ENCODE data around the gene KIF26B. TPM values are rescaled to one million over a fixed set of nuclear protein-coding genes. Genes with fewer than 3 reads are reported as not detected.

Gene KIF26B
- total RNA-seq, 1 donor from 2014 or later: 0.49 TPM

GRCh38 chr1:245225322-245226202, 70.8 kb downstream of the KIF26B start:
- H3K27me3 ChIP-seq: no peaks in the 10 kb centered on the region
- TF ChIP-seq, protein P1, sequence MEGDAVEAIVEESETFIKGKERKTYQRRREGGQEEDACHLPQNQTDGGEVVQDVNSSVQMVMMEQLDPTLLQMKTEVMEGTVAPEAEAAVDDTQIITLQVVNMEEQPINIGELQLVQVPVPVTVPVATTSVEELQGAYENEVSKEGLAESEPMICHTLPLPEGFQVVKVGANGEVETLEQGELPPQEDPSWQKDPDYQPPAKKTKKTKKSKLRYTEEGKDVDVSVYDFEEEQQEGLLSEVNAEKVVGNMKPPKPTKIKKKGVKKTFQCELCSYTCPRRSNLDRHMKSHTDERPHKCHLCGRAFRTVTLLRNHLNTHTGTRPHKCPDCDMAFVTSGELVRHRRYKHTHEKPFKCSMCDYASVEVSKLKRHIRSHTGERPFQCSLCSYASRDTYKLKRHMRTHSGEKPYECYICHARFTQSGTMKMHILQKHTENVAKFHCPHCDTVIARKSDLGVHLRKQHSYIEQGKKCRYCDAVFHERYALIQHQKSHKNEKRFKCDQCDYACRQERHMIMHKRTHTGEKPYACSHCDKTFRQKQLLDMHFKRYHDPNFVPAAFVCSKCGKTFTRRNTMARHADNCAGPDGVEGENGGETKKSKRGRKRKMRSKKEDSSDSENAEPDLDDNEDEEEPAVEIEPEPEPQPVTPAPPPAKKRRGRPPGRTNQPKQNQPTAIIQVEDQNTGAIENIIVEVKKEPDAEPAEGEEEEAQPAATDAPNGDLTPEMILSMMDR (IDR thresholded peaks at IDR 0.05): no peak
- no peak for TF ChIP-seq POLR2AphosphoS5 (IDR thresholded peaks at IDR 0.05; ENCODE audit: insufficient read depth in 1 of 2, low read depth in 1 of 2)
- TF ChIP-seq POLR2A (IDR thresholded peaks at IDR 0.05): no peak
- intact Hi-C loops (cut with DNase I): no loop called here
- no peak for DNase-seq (ENCODE audit: extremely low spot score in 2 of 2)
- H3K4me1 ChIP-seq: peaks cover 8% of the 10 kb centered on the region
- H3K9me3 ChIP-seq: no peaks in the 10 kb centered on the region
- H3K27ac ChIP-seq: no peak overlapping the region
- H3K4me3 ChIP-seq: no peak overlapping the region
- no peaks in the 10 kb centered on the region for H3K36me3 ChIP-seq

DNA sequence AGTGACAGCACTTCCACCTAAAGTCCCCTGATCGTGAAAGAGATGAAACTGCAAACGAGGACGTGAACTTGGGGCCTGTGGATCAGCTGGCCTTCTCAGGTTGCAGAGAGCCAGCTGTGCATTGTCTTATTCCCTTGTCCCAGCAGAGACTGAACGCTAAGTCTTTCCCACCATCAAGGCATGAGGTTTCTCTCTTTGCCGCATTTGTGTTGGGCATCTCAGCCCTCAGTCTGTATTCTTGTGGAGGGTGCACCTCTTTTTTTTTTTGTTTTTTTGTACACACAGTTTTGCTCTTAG, 71.4 kb downstream of the KIF26B start:
- Histone ChIP-seq H3K9me3 (no peaks in the 10 kb centered on the region), H3K4me1 (peaks cover 8% of the 10 kb centered on the region), H3K36me3 (no peaks in the 10 kb centered on the region), H3K27me3 (no peaks in the 10 kb centered on the region), H3K27ac (no peak overlapping the region), H3K4me3 (no peak overlapping the region)
- no peak for DNase-seq (ENCODE audit: extremely low spot score in 2 of 2)
- TF ChIP-seq, protein P1 (IDR thresholded peaks at IDR 0.05): no peak
- TF ChIP-seq POLR2AphosphoS5 (IDR thresholded peaks at IDR 0.05; ENCODE audit: insufficient read depth in 1 of 2, low read depth in 1 of 2) (no peak), POLR2A (IDR thresholded peaks at IDR 0.05) (no peak)
- intact Hi-C loops (cut with DNase I): no loop called here

- H3K36me3 ChIP-seq: no peaks in the 10 kb centered on the region
- no peak for DNase-seq (ENCODE audit: extremely low spot score in 2 of 2)
- intact Hi-C loops (cut with DNase I): no loop called here
- TF ChIP-seq POLR2AphosphoS5 (IDR thresholded peaks at IDR 0.05; ENCODE audit: insufficient read depth in 1 of 2, low read depth in 1 of 2): no peak
- TF ChIP-seq, protein P1 (IDR thresholded peaks at IDR 0.05): no peak
- no peak for TF ChIP-seq POLR2A (IDR thresholded peaks at IDR 0.05)
- no peaks in the 10 kb centered on the region for H3K9me3 ChIP-seq
- H3K4me3 ChIP-seq: no peak overlapping the region
- H3K27ac ChIP-seq: no peak overlapping the region
- no peaks in the 10 kb centered on the region for H3K27me3 ChIP-seq
- peaks cover 8% of the 10 kb centered on the region for H3K4me1 ChIP-seq
These were observed 74.3 kb downstream of the KIF26B start for GRCh38 chr1:245229051-245229450.

- Histone ChIP-seq H3K4me3 (no peak overlapping the region), H3K9me3 (no peaks in the 10 kb centered on the region), H3K36me3 (no peaks in the 10 kb centered on the region), H3K27me3 (no peaks in the 10 kb centered on the region), H3K27ac (no peak overlapping the region), H3K4me1 (no peaks in the 10 kb centered on the region)
- DNase-seq (ENCODE audit: extremely low spot score in 2 of 2): no peak
- TF ChIP-seq, protein P1 (IDR thresholded peaks at IDR 0.05): no peak
- TF ChIP-seq POLR2AphosphoS5 (IDR thresholded peaks at IDR 0.05; ENCODE audit: insufficient read depth in 1 of 2, low read depth in 1 of 2) (no peak), POLR2A (IDR thresholded peaks at IDR 0.05) (no peak)
- intact Hi-C loops (cut with DNase I): no loop called here
These were observed 78.1 kb downstream of the KIF26B start for GRCh38 chr1:245232931-245233330.
